K562 (cell line): ENCODE results near the gene NACA. TPM values are rescaled to one million over a fixed set of nuclear protein-coding genes. Genes with fewer than 3 reads are reported as not detected.

ENCODE experiments used
- DNMT1 ChIP-seq: fragments of 450-650 bp; IDR thresholded peaks from 2 replicates; pipeline ENCODE4 v1.6.1; 2016; ENCODE audit warnings: antibody characterized with exemption, mild to moderate bottlenecking
- GATAD2B ChIP-seq: fragments of 450-650 bp; IDR thresholded peaks from 2 replicates; pipeline ENCODE4 v1.6.1; 2017; ENCODE audit warnings: mild to moderate bottlenecking, borderline replicate concordance
- NFIC ChIP-seq: fragments of 450-650 bp; IDR thresholded peaks from 2 replicates; pipeline ENCODE4 v1.6.1; 2017; ENCODE audit warnings: mild to moderate bottlenecking, inconsistent platforms
- NR1H2 ChIP-seq: sonication (generic); formaldehyde crosslinking; IDR thresholded peaks from 2 replicates; pipeline ENCODE4 v1.4.0; 2020; ENCODE audit warnings: mild to moderate bottlenecking, missing genetic modification reagents
- RCOR1 ChIP-seq, 2 experiments: IDR thresholded peaks; 2 replicates each; pipeline ENCODE4 v1.6.1; 2012; ENCODE audit warnings: low read depth in 2 of 2, low read length in 2 of 2, borderline replicate concordance in 1 of 2, improper control_type of control experiment in 1 of 2
- SOX6 ChIP-seq: fragments of 450-650 bp; IDR thresholded peaks from 2 replicates; pipeline ENCODE4 v1.6.1; 2014; ENCODE audit warnings: mild to moderate bottlenecking
- U2AF1 ChIP-seq: fragments of 200-400 bp; formaldehyde crosslinking; optimal IDR thresholded peaks from 2 replicates; pipeline ENCODE3; 2017; ENCODE audit warnings: mild to moderate bottlenecking, low read depth, low read length, moderate library complexity
- ZBTB40 ChIP-seq, 2 experiments: fragments of 450-650 bp in 1 of 2; sonication (generic) in 1 of 2; formaldehyde crosslinking in 1 of 2; IDR thresholded peaks; 2 replicates each; pipeline versions ENCODE4 v1.7.1 to v1.9.0; 2016 to 2022; ENCODE audit warnings: inconsistent platforms in 1 of 2, mild to moderate bottlenecking in 1 of 2, missing genetic modification reagents in 1 of 2
- ZFX ChIP-seq: sonication (generic); formaldehyde crosslinking; IDR thresholded peaks from 2 replicates; pipeline ENCODE4 v1.8.0; 2022; ENCODE audit warnings: mild to moderate bottlenecking, missing genetic modification reagents, moderate library complexity
- ZNF561 ChIP-seq: fragments of 450-650 bp; formaldehyde crosslinking; conservative IDR thresholded peaks from 2 replicates; pipeline ENCODE4 v1.4.0; 2020; ENCODE audit warnings: mild to moderate bottlenecking, moderate library complexity
- ZNF639 ChIP-seq, 2 experiments: fragments of 200-800 bp in 1 of 2; sonication (Bioruptor generic) in 1 of 2; sonication (generic) in 1 of 2; formaldehyde crosslinking in 1 of 2; IDR thresholded peaks in 1 of 2; conservative IDR thresholded peaks in 1 of 2; 2 replicates each; pipeline versions ENCODE4 v1.5.0 to v1.6.1; 2016 to 2020; ENCODE audit warnings: missing compliant biosample characterization in 1 of 2, missing genetic modification characterization in 1 of 2, missing genetic modification reagents in 1 of 2
- ZNF707 ChIP-seq: fragments of 250-450 bp; sonication (Bioruptor Pico); conservative IDR thresholded peaks from 2 replicates; pipeline ENCODE4 v1.8.0; 2022; ENCODE audit warnings: inconsistent platforms, mild to moderate bottlenecking, moderate library complexity
- polyA plus RNA-seq, 8 experiments: library from polyadenylated mRNA; depleted of rRNA in 4 of 8; stranded (reverse) in 5 of 8; unstranded in 3 of 8; fragments of >200 nt; fragmentation: Nextera tagmentation in 2 of 8; fragmentation: Illumina TruSeq in 1 of 8; extraction: Ambion mirVana in 2 of 8; extraction: Trizol in 1 of 8; gene quantifications; 2 replicates each; pipeline versions ENCODE4 v1.2.1 to v1.2.3, GENCODE V29; 2011 to 2014; ENCODE audit warnings: inconsistent platforms in 1 of 8, missing spikeins in 1 of 8
- total RNA-seq, 7 experiments: library from RNA; depleted of rRNA in 6 of 7; stranded (reverse); fragments of >200 nt in 6 of 7; fragmentation: Illumina TruSeq in 2 of 7; extraction: Trizol in 2 of 7; gene quantifications; 2 replicates each; pipeline versions ENCODE4 v1.2.1 to v1.2.3, GENCODE V29; 2011 to 2021; ENCODE audit warnings: low replicate concordance in 1 of 7

The NACA gene
- total and polyA plus RNA-seq, 9 of the 15 experiments (the other 6 are each of a cell fraction or from before 2014, with no cell fraction given): 1,030 to 2,416 (median 1,645) TPM

GRCh38 chr12:56688129-56688845, 36.8 kb downstream of the NACA start, which contains the start of gene PTGES3 (continued):
- 0 out of 2 replicates have a peak, but pooled peaks have one; percentile 54 for TF ChIP-seq ZBTB40 (IDR thresholded peaks at IDR 0.05)
- TF ChIP-seq ZBTB40 (CRISPR knock-in tag; IDR thresholded peaks at IDR 0.05): no peak
- TF ChIP-seq U2AF1: no peak
- no peak for TF ChIP-seq DNMT1
- TF ChIP-seq ZNF639 (CRISPR knock-in tag; conservative IDR thresholded peaks at IDR 0.05 in 1 of 2, IDR thresholded peaks at IDR 0.05 in 1 of 2): peak in 1 of 2 experiments; percentile 97; a peak in 2 of 4 replicates
- peak; percentile 91 for TF ChIP-seq ZFX (CRISPR knock-in tag)
- no peak for TF ChIP-seq NR1H2 (CRISPR knock-in tag)
- peak in 1 of 2 experiments; percentile 45; a peak in 1 of 4 replicates for TF ChIP-seq RCOR1 (IDR thresholded peaks at IDR 0.05; ENCODE audit: borderline replicate concordance in 1 of 2, low read depth in 2 of 2, low read length in 2 of 2)
- TF ChIP-seq NFIC: peak; percentile 56
- no peak for TF ChIP-seq ZNF707 (CRISPR knock-in tag)
- 0 out of 2 replicates have a peak, but pooled peaks have one; percentile 12 for TF ChIP-seq ZNF561 (CRISPR knock-in tag)
- TF ChIP-seq GATAD2B: peak; percentile 55; the same call in 1 of the 2 replicates
- TF ChIP-seq SOX6: peak; percentile 3
